ENCODE results near the gene NAXD.

DNA sequence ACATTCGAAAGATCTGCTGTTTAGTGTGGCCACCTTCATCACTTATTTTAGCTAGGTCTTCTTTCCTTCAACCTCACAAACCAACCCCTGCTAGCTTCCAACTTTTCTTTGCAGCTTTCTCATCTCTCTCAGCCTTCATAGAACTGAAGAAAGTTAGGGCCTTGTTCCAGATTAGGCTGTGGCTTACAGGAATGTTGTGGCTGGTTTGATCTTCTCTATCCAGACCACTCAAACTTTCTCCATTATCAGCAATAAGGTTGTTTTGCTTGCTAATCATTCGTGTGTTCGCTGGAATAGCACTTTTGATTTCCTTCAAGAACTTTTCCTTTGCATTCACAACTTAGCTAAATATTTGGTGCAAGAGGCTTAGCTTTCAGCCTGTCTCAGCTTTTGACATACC lies 45.9 kb downstream of the NAXD start:
- no peak for TF ChIP-seq YY1 (IDR thresholded peaks at IDR 0.05; ENCODE audit: low read depth)
- TF ChIP-seq TAF1 (IDR thresholded peaks at IDR 0.05; ENCODE audit: low read depth): no peak
- no peak for TF ChIP-seq NFIC (IDR thresholded peaks at IDR 0.05)
- TF ChIP-seq, protein P1, sequence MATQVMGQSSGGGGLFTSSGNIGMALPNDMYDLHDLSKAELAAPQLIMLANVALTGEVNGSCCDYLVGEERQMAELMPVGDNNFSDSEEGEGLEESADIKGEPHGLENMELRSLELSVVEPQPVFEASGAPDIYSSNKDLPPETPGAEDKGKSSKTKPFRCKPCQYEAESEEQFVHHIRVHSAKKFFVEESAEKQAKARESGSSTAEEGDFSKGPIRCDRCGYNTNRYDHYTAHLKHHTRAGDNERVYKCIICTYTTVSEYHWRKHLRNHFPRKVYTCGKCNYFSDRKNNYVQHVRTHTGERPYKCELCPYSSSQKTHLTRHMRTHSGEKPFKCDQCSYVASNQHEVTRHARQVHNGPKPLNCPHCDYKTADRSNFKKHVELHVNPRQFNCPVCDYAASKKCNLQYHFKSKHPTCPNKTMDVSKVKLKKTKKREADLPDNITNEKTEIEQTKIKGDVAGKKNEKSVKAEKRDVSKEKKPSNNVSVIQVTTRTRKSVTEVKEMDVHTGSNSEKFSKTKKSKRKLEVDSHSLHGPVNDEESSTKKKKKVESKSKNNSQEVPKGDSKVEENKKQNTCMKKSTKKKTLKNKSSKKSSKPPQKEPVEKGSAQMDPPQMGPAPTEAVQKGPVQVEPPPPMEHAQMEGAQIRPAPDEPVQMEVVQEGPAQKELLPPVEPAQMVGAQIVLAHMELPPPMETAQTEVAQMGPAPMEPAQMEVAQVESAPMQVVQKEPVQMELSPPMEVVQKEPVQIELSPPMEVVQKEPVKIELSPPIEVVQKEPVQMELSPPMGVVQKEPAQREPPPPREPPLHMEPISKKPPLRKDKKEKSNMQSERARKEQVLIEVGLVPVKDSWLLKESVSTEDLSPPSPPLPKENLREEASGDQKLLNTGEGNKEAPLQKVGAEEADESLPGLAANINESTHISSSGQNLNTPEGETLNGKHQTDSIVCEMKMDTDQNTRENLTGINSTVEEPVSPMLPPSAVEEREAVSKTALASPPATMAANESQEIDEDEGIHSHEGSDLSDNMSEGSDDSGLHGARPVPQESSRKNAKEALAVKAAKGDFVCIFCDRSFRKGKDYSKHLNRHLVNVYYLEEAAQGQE (IDR thresholded peaks at IDR 0.05; ENCODE audit: low read depth): no peak
- no peak for TF ChIP-seq EP300 (IDR thresholded peaks at IDR 0.05; ENCODE audit: borderline replicate concordance)
- TF ChIP-seq CREB1 (IDR thresholded peaks at IDR 0.05; ENCODE audit: low read depth): no peak
